Memory B cell (primary cell): ENCODE results near the gene CENPP.
A peak's percentile ranks its signal among the peaks of the same experiment; 100 is the strongest.

Experiments used
- ATAC-seq: fragments of 150-1000 bp; cut with Tn5 transposase; 2 replicates; pipeline ENCODE4 v1.10.0; 2021; ENCODE audit warnings: low read depth, mild to moderate bottlenecking, moderate library complexity
- DNase-seq, 2 donors: peaks; one replicate each; pipeline ENCODE4 v3.0.0; 2022; ENCODE audit warnings: low spot score in 2 of 2
- H3K27ac Mint-ChIP-seq: one replicate; pipeline ENCODE4 v1.8.0; 2022; ENCODE audit warnings: mild to moderate bottlenecking, moderate library complexity, mixed read lengths
- H3K27me3 Mint-ChIP-seq: one replicate; pipeline ENCODE4 v1.8.0; 2022; ENCODE audit warnings: mixed read lengths
- H3K36me3 Mint-ChIP-seq: one replicate; pipeline ENCODE4 v1.8.0; 2022; ENCODE audit warnings: mild to moderate bottlenecking, mixed read lengths
- H3K4me1 Mint-ChIP-seq: one replicate; pipeline ENCODE4 v1.8.0; 2022; ENCODE audit warnings: mixed read lengths
- H3K4me3 Mint-ChIP-seq: one replicate; pipeline ENCODE4 v1.8.0; 2022; ENCODE audit warnings: mild to moderate bottlenecking, moderate library complexity, mixed read lengths
- H3K9me3 Mint-ChIP-seq: one replicate; pipeline ENCODE4 v1.8.0; 2022; ENCODE audit warnings: mixed read lengths

Gene CENPP

DNA sequence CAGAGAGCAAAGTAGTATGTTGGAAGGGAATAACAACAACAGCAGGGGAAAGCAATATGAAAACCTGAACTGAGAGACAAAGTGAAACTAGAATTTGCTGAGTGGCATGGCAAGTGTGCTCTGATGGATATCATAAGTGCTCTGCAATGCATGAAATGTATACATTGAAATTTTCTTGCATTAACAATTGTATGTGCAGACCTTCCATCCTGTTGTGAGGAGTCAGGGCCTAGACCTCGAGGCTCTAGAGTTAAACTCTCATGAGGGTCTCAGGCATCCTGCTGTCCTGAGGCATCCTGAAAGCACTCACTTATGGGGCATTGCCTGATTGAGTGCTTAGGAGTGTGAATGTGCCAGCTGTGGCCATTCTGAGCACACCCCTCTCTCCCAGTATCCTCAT, 208.9 kb downstream of the CENPP start:
- peaks cover 11% of the 10 kb centered on the region for H3K4me1 Mint-ChIP-seq
- ATAC-seq (no peak), DNase-seq (no peak)
- H3K36me3 Mint-ChIP-seq: peaks cover 7% of the 10 kb centered on the region
- no peaks in the 10 kb centered on the region for H3K27me3 Mint-ChIP-seq
- H3K9me3 Mint-ChIP-seq: peaks cover 9% of the 10 kb centered on the region
- H3K4me3 Mint-ChIP-seq: peak overlapping the region; percentile 59
- no peak overlapping the region for H3K27ac Mint-ChIP-seq

DNA sequence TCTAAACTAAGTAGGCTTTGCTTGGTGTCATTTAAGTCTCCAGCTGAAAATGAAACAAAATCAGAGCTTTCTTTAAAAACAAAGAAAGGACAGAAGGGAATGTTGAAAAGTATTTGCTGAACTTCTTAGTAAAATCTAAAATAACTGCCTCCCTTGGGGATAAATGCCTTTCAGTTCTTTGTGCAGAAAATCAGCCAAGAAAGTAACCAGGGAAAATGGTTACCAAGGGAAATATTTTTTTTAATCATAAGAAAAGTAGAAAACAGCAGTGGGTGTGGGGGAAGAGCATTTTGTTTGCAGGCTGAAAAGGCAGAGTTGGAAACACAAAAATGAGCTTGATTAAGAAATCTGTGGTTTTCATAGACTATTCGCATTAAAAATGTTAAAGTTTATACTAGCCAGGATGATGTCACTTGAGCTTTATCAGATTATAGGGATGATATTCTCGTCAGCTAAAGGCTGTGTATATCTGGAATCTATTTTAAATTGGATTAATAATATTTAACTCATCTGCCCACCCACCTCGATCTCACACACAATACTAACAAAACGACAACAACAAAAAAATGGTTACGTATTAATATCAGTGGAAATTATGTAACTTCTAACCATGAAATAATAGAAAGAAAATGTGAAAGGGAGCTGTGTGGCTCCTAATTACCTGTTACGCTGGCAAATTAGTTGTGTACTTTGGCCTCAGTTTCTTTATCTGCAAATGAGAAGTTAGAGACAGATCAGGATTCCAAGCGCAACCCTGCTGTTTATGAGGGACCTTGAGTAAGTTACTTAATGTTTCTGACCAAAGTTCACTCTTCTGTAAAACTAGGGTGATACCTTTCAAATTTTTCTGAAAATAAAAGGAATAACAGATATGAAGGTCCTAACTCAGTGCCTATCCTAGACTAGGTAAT, 210.4 kb downstream of the CENPP start, which contains the start of gene ECM2:
ECM2 (minus strand) TSS at position 51 of the 911 bp plus-strand sequence. CDS start 13,124 bp downstream, outside the sequence.
- no peak within 1 kb of the TSS for H3K27ac Mint-ChIP-seq
- peak within 1 kb of the TSS; percentile 59 for H3K4me3 Mint-ChIP-seq
- DNase-seq (no peak), ATAC-seq (no peak)
- no peaks in the 10 kb centered on the region for H3K27me3 Mint-ChIP-seq
- H3K36me3 Mint-ChIP-seq: peaks cover 7% of the 10 kb centered on the region
- H3K9me3 Mint-ChIP-seq: peaks cover 9% of the 10 kb centered on the region
- H3K4me1 Mint-ChIP-seq: peaks cover 11% of the 10 kb centered on the region

DNA sequence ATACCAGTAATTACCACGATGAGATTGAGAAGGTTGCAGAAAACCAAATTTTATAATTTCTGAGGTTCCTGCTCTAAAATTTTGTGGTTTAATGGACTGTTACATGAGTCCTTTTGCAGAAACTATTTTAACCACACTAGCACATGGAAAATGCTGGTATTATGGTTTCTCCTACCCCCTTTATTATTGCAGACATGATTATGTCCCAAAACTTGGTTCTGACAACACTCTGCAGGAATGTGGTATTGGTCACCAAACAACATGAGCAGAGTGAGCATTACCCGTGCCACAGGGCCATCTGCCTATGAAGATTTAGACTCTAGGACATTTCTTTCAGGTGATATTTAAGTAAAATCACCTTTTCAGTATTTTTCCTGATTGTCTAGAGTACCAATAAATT, 212.8 kb downstream of the CENPP start:
- no peaks in the 10 kb centered on the region for H3K9me3 Mint-ChIP-seq
- DNase-seq (no peak), ATAC-seq (no peak)
- peaks cover 11% of the 10 kb centered on the region for H3K4me1 Mint-ChIP-seq
- H3K27ac Mint-ChIP-seq: no peak overlapping the region
- H3K27me3 Mint-ChIP-seq: no peaks in the 10 kb centered on the region
- H3K36me3 Mint-ChIP-seq: no peaks in the 10 kb centered on the region
- no peak overlapping the region for H3K4me3 Mint-ChIP-seq

DNA sequence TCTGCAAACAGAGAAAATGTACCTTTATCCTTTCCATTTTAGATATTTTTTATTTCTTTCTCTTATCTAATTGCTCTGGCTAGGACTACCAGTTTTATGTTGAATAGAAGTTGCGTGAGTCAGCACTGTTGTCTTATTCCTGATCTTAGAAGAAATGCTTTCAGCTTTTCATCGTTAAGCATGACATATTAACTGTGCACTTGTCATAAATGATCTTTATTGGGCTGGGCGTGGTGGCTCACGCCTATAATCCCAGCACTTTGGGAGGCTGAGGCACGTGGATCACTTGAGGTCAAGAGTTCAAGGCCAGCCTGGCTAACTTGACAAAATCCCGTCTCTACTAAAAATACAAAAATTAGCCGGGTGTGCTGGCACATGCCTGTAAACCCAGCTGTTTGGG, 218.2 kb downstream of the CENPP start:
- ATAC-seq (no peak), DNase-seq (no peak)
- no peaks in the 10 kb centered on the region for H3K36me3 Mint-ChIP-seq
- no peaks in the 10 kb centered on the region for H3K9me3 Mint-ChIP-seq
- H3K27me3 Mint-ChIP-seq: no peaks in the 10 kb centered on the region
- H3K4me3 Mint-ChIP-seq: no peak overlapping the region
- H3K27ac Mint-ChIP-seq: no peak overlapping the region
- no peaks in the 10 kb centered on the region for H3K4me1 Mint-ChIP-seq

DNA sequence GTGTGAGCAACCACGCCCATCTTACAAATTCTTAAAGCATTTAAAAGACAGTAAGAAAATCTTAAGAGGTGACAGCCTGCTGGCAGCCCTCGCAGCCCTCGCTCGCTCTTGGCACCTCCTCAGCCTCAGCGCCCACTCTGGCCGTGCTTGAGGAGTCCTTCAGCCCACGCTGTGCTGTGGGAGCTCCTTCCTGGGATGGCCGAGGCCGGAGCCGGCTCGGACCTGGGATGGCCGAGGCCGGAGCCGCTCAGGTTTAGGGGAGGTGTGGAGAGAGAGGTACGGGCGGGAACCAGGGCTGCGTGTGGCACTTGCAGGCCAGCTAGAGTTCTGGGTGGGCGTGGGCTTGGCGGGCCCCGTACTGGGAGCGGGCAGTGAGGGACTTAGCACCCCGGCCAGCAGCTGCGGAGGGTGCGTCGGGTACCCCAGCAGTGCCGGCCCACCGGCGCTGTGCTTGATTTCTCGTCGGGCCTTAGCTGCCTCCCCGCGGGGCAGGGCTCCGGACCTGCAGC, 219.3 kb downstream of the CENPP start:
- no peaks in the 10 kb centered on the region for H3K4me1 Mint-ChIP-seq
- ATAC-seq (no peak), DNase-seq (no peak)
- no peak overlapping the region for H3K4me3 Mint-ChIP-seq
- H3K27ac Mint-ChIP-seq: no peak overlapping the region
- H3K9me3 Mint-ChIP-seq: no peaks in the 10 kb centered on the region
- H3K36me3 Mint-ChIP-seq: no peaks in the 10 kb centered on the region
- no peaks in the 10 kb centered on the region for H3K27me3 Mint-ChIP-seq

DNA sequence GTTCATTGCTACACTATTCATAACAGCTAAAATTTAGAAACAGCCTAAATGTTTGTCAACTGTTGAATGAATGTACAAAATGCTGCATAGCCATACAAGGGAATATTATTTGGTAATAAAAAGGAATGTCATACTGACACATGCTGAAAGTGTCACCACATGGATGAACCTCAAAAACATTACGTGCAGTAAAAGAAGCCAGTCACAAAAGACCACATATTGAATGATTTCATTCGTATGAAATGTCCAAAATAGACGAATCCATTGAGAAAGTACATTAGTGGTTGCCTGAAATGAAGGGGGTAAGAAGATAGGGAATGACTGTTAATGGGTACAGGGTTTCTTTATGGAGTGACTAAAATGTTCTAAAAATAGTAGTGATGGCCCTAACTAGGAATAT, 221.6 kb downstream of the CENPP start:
- ATAC-seq: no peak

DNA sequence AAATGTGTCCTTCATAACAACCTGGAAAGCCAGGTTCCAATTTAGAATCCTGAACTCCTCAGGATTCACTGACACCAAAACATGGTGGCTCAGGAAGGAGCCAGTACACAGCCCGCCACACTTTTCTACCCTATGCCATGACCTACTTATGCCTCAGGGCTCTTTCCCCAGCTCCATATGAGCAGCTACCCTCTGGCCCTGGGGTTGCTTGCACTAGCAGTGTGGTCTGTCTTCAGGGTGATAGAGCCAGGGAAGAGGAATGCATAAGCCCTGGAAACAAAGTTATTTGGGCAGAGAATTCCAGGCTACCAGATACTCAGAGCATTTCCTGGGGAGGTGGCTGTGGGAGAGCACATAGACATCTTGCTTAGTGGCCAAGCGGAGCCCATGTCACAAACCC, 225.0 kb downstream of the CENPP start:
- DNase-seq (no peak), ATAC-seq (no peak)
- Mint-ChIP-seq H3K27me3 (no peaks in the 10 kb centered on the region), H3K9me3 (no peaks in the 10 kb centered on the region), H3K36me3 (no peaks in the 10 kb centered on the region), H3K27ac (no peak overlapping the region), H3K4me3 (no peak overlapping the region), H3K4me1 (no peaks in the 10 kb centered on the region)

More for the DNA sequence above, 221.6 kb downstream of the CENPP start:
- H3K4me1 Mint-ChIP-seq: no peaks in the 10 kb centered on the region
- DNase-seq: no peak
- no peaks in the 10 kb centered on the region for H3K9me3 Mint-ChIP-seq
- H3K27me3 Mint-ChIP-seq: no peaks in the 10 kb centered on the region
- H3K27ac Mint-ChIP-seq: no peak overlapping the region
- no peaks in the 10 kb centered on the region for H3K36me3 Mint-ChIP-seq
- no peak overlapping the region for H3K4me3 Mint-ChIP-seq

DNA sequence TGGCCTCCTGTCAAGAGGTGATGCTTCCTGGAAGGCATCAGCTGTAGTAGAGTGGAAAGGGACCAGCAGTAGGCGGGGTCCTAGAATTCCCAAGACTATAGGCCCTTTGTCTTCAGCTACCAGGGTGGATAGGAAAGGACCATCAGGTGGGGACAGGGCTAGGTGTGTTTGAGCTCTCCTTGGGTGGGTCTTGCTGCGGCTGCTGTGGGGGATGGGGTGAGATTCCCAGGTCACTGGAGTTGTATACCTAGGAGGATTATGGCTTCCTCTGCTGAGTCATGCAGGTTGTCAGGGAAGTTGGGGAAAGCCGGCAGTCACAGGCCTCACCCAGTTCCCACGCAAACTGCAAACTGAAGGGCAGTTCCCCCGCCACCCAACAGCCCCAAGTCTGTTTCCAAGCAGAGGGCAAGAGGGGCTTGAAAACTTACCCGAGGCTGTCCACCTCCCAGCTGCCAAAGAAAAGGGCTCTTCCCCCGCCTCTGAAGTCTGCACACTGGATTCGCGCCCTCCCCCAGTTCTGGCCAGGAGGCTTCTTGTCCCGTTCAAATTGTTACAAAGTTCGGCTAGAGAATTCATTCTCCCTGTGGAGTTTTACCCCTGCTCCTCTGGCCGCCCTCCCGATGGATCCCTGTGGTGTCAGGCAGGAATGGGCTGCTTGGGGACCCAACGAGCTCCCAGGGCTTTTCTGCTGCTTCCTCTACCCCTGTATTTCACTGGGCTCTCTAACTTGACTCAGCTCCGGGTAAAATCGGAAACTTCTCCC, 233.0 kb downstream of the CENPP start:
- Mint-ChIP-seq H3K36me3 (peaks cover 4% of the 10 kb centered on the region), H3K9me3 (no peaks in the 10 kb centered on the region), H3K4me1 (no peaks in the 10 kb centered on the region)

DNA sequence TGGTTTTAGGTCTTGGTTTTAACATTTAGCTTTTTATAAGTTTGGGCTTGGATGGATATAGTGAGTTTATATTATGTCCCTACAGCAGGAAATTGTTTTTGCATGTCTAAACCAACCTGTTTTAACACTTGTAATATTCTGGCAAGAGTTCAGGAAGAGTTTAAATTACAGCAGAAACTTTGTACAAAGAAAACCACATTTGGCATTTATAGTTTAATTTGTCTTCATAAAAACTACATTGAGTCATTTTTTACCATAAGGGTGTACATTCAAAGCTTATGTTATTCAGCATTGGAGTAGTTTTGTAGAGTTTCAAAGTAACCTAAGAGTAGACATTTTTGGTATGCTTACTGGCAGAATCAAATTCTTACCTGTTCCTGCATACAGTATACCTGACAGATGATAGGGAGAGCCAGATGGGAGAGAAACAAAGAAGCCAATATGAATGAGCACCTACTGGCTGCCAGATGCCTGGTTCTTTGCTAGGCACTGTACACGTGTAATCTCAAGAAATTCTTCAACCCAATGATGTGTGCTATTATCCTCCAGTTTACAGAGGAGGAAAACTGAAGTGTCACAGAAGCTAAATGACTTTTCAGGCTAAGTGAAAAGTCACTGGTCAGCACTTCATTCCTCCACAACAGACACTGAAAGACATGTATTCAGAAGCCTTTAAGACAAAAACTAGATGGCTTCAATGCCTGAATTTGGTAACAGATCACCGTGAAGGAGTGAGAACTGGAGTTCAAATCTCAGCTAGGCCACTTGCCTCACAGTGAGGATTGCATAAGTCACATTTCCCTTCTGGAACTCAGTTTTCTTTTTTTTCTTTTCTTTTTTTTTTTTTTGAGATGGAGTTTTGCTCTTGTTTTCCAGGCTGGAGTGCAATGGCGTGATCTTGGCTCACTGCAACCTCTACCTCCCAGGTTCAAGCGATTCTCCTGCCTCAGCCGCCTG, 235.9 kb downstream of the CENPP start:
- no peaks in the 10 kb centered on the region for H3K27me3 Mint-ChIP-seq
- H3K4me1 Mint-ChIP-seq: no peaks in the 10 kb centered on the region
- no peak overlapping the region for H3K4me3 Mint-ChIP-seq
- peaks cover 8% of the 10 kb centered on the region for H3K36me3 Mint-ChIP-seq
- H3K9me3 Mint-ChIP-seq: peaks cover 5% of the 10 kb centered on the region
- no peak overlapping the region for H3K27ac Mint-ChIP-seq
- DNase-seq (no peak), ATAC-seq (no peak)

More for the DNA sequence above, 233.0 kb downstream of the CENPP start:
- H3K27ac Mint-ChIP-seq: no peak overlapping the region
- DNase-seq: no peak
- ATAC-seq: no peak
- no peaks in the 10 kb centered on the region for H3K27me3 Mint-ChIP-seq
- no peak overlapping the region for H3K4me3 Mint-ChIP-seq

DNA sequence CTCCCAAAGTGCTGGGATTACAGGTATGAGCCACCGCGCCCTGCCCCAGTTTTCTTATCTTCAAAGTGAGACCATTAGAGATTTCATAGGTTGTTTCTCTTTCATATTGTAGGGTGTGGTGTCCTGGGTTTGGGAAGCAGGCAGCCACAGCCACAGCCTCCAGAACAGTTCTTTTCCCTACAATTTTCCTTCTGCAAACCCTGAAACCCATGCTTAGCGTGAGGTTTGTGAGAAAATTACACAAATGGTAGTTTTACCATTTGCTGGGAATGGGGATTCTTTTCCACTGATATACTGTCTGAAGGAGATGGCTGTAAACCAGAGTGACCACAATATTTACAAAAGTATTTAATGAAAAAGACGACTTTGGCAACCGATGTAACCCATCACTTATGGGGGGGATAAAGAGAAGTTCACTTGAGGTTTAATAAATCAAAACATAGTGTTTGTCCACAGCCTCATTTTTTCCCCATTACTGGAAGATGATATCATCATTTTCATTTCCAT, 236.8 kb downstream of the CENPP start:
- Mint-ChIP-seq H3K9me3 (peaks cover 5% of the 10 kb centered on the region), H3K27ac (no peak overlapping the region), H3K4me1 (no peaks in the 10 kb centered on the region)

DNA sequence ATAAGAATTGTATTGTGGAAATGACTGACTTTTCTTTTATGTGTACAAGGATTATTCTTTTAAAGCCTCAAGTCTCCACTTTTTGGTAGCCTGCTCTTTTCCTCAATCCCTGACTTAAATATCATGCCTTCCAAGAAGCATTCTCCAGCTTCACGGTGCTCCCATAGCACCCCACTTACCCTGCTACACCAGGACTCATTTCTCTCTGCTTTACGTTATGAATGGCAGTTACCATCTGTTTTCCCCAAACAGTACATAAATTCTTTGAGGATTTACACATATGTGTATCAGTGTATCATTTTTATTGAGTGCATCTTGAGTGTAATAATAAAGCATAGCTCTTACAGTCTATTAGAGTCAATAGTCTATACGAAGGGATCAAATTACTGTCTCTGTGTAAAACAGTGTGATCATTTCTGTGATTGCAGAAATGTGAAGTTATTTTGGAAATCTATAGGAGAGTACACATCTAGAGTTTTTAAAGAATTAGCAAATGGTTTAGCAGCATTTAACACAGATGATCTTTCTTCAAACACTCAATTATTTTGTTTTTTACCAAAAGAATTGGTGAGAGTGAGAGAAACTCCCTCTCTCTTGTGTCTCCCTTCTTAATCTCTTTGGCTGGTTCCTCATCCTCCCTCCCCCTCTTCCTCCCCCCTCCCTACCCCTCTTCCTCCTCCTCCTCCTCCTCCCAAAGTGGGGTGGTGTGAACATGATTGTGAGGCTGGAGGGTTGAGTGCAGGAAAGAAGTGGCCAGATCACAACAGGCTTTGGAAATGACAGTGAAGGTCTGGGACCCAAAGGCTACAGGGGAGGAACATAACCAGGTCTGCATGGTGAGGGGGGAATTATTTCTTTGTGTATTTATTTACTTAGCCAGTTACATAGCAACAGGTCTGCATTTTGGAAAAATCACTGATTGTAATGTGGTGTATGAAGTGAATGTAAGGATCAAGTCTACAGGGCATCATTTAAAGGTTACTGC, 237.7 kb downstream of the CENPP start:
- H3K4me3 Mint-ChIP-seq: no peak overlapping the region
- no peaks in the 10 kb centered on the region for H3K4me1 Mint-ChIP-seq
- H3K36me3 Mint-ChIP-seq: peaks cover 6% of the 10 kb centered on the region
- ATAC-seq (no peak), DNase-seq (no peak)
- peaks cover 5% of the 10 kb centered on the region for H3K9me3 Mint-ChIP-seq
- H3K27ac Mint-ChIP-seq: no peak overlapping the region
- H3K27me3 Mint-ChIP-seq: no peaks in the 10 kb centered on the region

More for the DNA sequence above, 236.8 kb downstream of the CENPP start:
- ATAC-seq (no peak), DNase-seq (no peak)
- Mint-ChIP-seq H3K36me3 (peaks cover 8% of the 10 kb centered on the region), H3K27me3 (no peaks in the 10 kb centered on the region), H3K4me3 (no peak overlapping the region)

DNA sequence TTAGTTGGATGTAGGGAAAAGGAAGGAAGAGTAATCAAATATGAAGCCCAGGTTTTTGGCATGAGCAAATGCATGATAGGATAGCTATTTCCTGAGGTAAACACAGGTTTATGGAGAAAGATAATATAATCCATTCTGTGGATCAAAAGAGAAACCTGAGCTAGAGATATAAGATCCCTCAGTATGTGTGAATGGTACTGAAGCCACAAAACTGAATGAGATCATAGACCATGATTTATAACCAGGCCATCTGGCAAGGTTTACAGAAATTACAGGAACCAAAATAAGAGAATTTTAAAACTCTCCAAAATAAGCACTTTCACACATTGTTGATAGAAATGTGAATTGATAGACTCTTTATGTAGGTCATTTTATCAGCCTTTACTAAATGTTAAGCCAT, 238.8 kb downstream of the CENPP start:
- ATAC-seq (no peak), DNase-seq (no peak)
- H3K4me3 Mint-ChIP-seq: no peak overlapping the region
- no peaks in the 10 kb centered on the region for H3K27me3 Mint-ChIP-seq
- H3K27ac Mint-ChIP-seq: no peak overlapping the region
- H3K36me3 Mint-ChIP-seq: peaks cover 6% of the 10 kb centered on the region
- peaks cover 5% of the 10 kb centered on the region for H3K9me3 Mint-ChIP-seq
- no peaks in the 10 kb centered on the region for H3K4me1 Mint-ChIP-seq
